HG03175 (cell line): ENCODE measurements around the gene LIFR.
"Not testable (repeated sequence)": the region's sequence is repeated elsewhere in the genome, so short reads cannot be mapped to it uniquely, and the experiment has no call there.

Experiments used
- ATAC-seq: cut with Tn5 transposase; IDR thresholded peaks from one replicate; pipeline ENCODE4 v1.9.1; 2021; ENCODE audit warnings: mild to moderate bottlenecking, moderate library complexity; ENCODE audit not compliant: unreplicated experiment

Gene LIFR

GRCh38 chr5:38582975-38583319 lies 26.5 kb upstream of the LIFR start:
- no peak for ATAC-seq

- no peak for ATAC-seq
Measured at GRCh38 chr5:38582293-38582974, 26.0 kb upstream of the LIFR start.

- no peak for ATAC-seq
Measured at GRCh38 chr5:38581597-38581996, 25.2 kb upstream of the LIFR start.

- no peak for ATAC-seq
Measured at GRCh38 chr5:38579105-38579504, 22.7 kb upstream of the LIFR start.

DNA sequence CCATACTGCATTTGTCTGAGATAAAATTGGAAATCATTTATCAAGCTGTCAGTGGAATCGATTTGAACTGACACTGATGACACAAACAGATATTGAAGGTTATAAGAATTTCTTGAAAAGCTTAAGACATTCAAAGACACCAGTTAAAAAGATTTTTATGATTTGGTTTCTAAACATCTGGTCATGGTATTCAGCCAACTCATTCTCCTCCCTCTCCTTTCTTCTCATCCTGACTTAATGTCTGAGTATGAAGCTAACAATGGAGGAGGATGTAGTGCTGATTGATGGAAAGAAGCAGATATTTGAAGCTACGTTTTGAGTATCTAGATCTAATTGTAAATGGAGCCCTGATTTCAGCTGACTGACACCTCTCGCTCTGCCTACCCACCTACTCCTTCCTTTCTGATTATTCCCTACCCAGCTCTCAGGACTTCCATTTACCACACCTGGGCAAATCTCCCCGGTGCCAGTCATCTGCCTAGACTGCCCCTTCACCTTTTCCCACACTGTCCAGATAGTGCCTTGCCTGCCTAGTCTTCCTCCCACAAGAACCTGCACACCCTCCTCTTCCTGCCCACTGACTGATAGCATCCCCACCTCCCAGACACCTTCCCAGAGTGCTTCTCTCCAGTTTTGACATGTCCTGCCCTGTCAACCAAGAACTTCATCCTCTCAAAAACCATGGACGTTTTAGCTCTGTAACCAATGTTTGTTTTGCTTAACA lies 20.7 kb upstream of the LIFR start:
- ATAC-seq: no peak

GRCh38 chr5:38576442-38576841 lies 20.0 kb upstream of the LIFR start:
- ATAC-seq: no peak

DNA sequence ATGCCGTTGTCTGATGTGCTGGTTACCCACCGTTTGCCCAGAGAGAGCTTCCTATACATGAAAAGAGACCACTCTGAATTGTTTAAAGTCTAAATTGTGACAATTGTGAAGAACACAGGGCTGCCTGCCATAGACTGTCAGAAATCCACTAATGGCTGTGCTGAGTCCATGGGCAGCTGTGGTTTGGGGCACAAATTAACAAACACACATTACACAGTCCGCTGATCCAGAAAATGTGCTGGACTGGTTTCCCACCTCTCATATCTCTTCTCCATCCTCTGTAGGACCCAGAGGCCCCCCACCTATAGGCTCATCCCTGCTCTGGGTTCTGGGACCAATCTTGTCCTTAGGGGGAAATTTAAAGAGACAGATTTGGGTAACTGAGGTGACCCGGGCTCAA lies 19.0 kb upstream of the LIFR start:
- no peak for ATAC-seq

- no peak for ATAC-seq
Measured at GRCh38 chr5:38574009-38574408, 17.6 kb upstream of the LIFR start.

- ATAC-seq: no peak
Measured at GRCh38 chr5:38573521-38573920, 17.1 kb upstream of the LIFR start.

DNA sequence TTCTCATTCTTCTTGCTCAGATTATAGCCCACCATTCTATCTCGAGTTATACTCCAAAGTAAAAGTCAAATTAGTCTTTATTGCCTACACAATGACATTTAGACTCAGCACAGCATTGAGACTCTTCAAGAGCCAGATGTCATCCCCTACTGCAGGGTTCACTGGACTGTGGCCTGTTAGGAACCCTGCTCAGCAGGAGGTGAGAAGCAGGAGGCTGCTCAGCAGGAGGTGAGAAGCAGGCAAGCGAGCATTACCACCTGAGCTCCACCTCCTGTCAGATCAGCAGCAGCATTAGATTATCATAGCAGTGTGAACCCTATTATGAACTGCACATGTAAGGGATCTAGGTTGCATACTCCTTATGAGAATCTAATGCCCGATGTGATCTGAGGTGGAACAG lies 12.7 kb upstream of the LIFR start:
- no peak for ATAC-seq

DNA sequence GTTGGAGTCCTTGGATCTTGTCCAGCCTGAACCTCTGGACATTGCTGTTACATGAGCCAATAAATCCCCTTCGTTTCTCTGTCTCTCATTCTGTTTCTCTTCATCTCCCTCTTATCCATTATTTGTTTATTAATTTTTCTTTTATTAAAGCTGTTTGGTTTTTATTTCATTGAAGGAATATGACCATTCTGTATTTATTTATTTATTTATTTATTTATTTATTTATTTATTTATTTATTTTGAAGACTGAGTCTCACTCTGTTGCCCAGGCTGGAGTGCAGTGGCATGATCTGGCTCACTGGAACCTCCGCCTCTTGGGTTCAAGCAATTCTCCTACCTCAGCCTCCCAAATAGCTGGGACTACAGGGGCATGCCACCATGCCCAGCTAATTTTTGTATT lies 10.9 kb upstream of the LIFR start:
- not testable (repeated sequence) for ATAC-seq

GRCh38 chr5:38563624-38564023 lies 7.2 kb upstream of the LIFR start:
- ATAC-seq: no peak

GRCh38 chr5:38562444-38563210 lies 6.2 kb upstream of the LIFR start:
- ATAC-seq: no peak

- ATAC-seq: no peak
Measured at GRCh38 chr5:38559428-38559827, 3.0 kb upstream of the LIFR start.

DNA sequence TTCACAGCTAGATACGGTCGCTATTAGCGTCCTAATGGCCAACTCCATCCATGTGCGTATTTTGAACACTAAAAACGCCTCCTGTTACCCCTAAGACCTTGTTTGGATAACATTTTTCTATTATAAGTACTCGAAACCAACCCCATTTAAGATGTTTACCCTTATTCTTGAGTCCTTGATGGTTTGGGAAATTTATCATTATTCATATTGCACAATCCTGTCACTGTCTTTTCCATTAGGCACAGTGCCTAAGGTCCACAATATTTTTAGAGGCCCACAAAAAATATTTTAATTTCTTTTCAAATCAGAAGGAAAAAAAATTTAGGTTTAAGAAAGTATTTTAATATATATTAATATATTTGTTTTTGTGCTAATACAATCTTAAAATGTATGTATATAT lies 1.3 kb upstream of the LIFR start:
- no peak for ATAC-seq

DNA sequence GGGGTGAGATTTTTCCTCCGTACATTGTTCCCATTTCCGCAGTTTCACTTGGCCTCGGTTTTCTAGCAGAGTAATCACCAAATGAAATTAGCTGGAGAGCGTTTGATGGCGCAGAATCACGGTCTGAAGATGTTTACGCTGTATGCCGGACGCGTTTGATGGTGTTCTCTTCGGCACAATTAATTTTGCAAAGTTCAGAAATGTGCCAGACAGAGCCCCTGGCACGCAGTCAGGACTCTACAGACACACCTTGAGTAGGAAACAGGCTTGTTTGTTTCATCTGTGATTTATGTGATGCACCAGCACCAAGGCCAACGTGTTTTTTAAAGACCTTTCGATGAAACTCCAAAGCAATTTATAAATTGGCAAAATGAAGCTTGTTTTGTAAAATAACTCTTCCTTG lies 863 bp upstream of the LIFR start:
- ATAC-seq: no peak

DNA sequence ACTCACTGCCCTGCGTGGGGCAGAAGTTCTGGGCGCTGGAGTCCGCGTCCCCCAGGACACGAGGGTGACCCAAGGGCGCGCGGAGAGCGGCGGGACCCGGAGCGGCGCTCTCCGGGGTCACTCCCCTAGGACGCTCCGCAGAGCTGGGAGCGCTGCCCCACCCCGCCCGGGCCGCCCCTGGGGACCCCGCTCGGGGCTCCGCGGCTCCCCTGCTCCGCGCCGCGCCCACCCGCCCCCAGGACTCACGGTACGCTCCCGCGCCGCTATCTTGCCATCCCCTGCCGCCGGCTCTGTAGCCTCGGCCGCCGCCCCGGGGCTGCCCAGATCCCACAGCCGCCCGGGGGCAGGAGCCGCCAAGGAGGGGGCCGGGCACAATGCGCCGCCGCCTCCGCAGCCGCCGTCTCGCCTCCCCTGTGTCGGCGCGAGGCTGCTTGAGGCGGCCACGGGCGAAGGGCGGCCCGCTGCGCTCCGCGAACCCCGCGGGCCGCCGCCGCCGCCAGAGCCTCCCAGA lies 303 bp downstream of the LIFR start:
- ATAC-seq: peak; percentile 37

DNA sequence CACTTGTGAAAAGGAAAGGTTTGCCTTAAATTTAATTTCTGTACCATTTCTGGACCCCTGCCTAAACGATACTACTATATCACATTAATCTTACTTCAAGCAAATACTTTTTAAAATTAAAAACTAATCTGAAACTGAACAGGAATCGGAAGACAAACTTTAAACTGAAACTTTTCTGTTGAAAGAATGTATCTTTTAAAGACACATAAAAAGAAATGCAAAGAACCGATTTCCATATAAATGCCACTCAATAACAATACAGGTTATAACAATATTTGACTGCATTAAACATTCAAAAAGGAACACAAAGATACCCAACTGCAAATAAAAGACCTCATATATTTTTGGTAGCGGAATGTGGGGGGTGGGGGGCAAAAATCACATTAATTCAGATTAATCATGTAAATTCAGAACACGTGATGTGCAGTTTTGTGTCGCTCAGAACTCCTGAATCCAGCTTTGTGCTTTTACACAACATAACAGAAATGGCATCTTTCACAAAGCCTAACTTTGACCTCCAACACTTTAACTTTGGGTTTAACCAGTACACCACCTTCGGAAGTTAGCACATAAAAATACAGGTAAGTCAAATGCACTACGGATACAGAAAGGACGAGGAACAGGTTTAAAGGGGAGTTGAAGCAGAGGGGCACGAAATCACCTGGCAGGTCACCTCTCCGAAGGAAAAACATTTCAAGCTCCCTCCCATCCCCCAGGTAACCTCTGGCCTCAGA lies 925 bp downstream of the LIFR start:
- no peak for ATAC-seq

- ATAC-seq: no peak
Measured at GRCh38 chr5:38554861-38555260, 1.6 kb downstream of the LIFR start.

GRCh38 chr5:38554403-38554802 lies 2.0 kb downstream of the LIFR start:
- ATAC-seq: no peak

GRCh38 chr5:38553001-38553521 lies 3.4 kb downstream of the LIFR start:
- ATAC-seq: no peak
